OCI-LY3 (cell line): ENCODE measurements around the gene TTC7B.

Source experiments
- H2AFZ ChIP-seq: fragments of 200-600, 300-600 bp; shearing (Covaris generic); 2 replicates; pipeline ENCODE4 v1.6.0; 2014; ENCODE audit warnings: antibody characterized with exemption, low read depth, low read length
- H3K27ac ChIP-seq: fragments of 200-600, 300-600 bp; sonication (generic); 2 replicates; pipeline ENCODE4 v1.5.1; 2014; ENCODE audit warnings: mild to moderate bottlenecking, low read length, moderate library complexity, mixed read lengths
- H3K27me3 ChIP-seq: fragments of 200-600, 300-600 bp; sonication (generic); 2 replicates; pipeline ENCODE4 v1.6.1; 2014; ENCODE audit warnings: low read depth, low read length, mixed read lengths
- H3K36me3 ChIP-seq: fragments of 200-600, 300-600 bp; sonication (generic); replicated peaks from 2 replicates; pipeline ENCODE3; 2014; ENCODE audit warnings: low read depth, low read length, mixed read lengths
- H3K4me1 ChIP-seq: fragments of 300-600, 200-600 bp; sonication (generic); 2 replicates; pipeline ENCODE4 v1.6.1; 2014; ENCODE audit warnings: low read length, mixed read lengths
- H3K4me2 ChIP-seq: fragments of 200-600, 300-600 bp; sonication (generic); 2 replicates; pipeline ENCODE4 v1.6.1; 2014; ENCODE audit warnings: low read length, mixed read lengths
- H3K4me3 ChIP-seq: fragments of 300-600, 200-600 bp; sonication (generic); 2 replicates; pipeline ENCODE4 v1.5.1; 2014; ENCODE audit warnings: antibody characterized with exemption, mild to moderate bottlenecking, low read length, moderate library complexity
- H3K79me2 ChIP-seq: fragments of 300-600, 200-600 bp; shearing (Covaris generic); 2 replicates; pipeline ENCODE4 v1.6.1; 2014; ENCODE audit warnings: mild to moderate bottlenecking, low read length, mixed read lengths
- H3K9ac ChIP-seq: fragments of 300-600, 200-600 bp; shearing (Covaris generic); 2 replicates; pipeline ENCODE4 v1.6.0; 2014; ENCODE audit warnings: mild to moderate bottlenecking, low read length, moderate library complexity
- H3K9me3 ChIP-seq: fragments of 200-600, 300-600 bp; shearing (Covaris generic); 2 replicates; pipeline ENCODE4 v1.6.1; 2014; ENCODE audit warnings: low read length, mixed read lengths; ENCODE audit not compliant: insufficient read depth
- H4K20me1 ChIP-seq: fragments of 200-600, 300-600 bp; sonication (generic); 2 replicates; pipeline ENCODE4 v1.6.1; 2016; ENCODE audit warnings: low read length, mixed read lengths; ENCODE audit not compliant: insufficient read depth
- CTCF ChIP-seq: fragments of 200-600, 300-600 bp; sonication (generic); IDR thresholded peaks from 2 replicates; pipeline ENCODE4 v1.5.1; 2014; ENCODE audit warnings: antibody characterized with exemption, low read length, low read depth
- EZH2phosphoT487 ChIP-seq: fragments of 200-600 bp; shearing (Covaris generic); IDR thresholded peaks from 2 replicates; pipeline ENCODE4 v1.6.1; 2018; ENCODE audit warnings: antibody characterized with exemption, mixed run types, low read depth

Gene TTC7B

GRCh38 chr14:90732718-90733117 lies 83.5 kb downstream of the TTC7B start:
- Histone ChIP-seq H3K36me3 (no peaks in the 10 kb centered on the region), H2AFZ (no peak overlapping the region), H3K79me2 (no peaks in the 10 kb centered on the region), H3K9ac (no peak overlapping the region), H3K27me3 (no peaks in the 10 kb centered on the region), H4K20me1 (no peaks in the 10 kb centered on the region), H3K9me3 (no peaks in the 10 kb centered on the region), H3K4me3 (no peak overlapping the region), H3K27ac (no peak overlapping the region), H3K4me1 (no peaks in the 10 kb centered on the region), H3K4me2 (no peak overlapping the region)
- TF ChIP-seq EZH2phosphoT487 (no peak), CTCF (no peak)

DNA sequence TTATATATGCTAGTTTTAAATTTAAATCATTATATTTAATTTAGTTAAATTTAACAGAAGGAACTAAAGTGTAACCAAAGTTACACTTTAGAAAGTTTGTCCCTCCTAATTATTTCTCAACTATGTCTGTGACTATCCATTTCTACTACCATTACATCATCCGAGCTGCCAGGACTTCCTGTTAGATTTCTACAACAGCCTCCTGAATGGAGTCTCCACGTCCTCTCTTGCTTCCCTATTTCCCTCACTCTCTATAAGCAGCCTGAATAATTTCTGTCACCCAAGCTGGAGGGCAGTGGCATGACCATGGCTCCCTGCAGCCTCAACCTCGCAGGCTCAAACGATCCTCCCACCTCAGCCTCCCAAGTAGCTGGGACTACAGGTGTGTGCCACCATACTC lies 84.1 kb downstream of the TTC7B start:
- Histone ChIP-seq H3K27ac (no peak overlapping the region), H3K79me2 (no peaks in the 10 kb centered on the region), H3K36me3 (no peaks in the 10 kb centered on the region), H2AFZ (no peak overlapping the region), H3K4me2 (no peak overlapping the region), H3K9ac (no peak overlapping the region), H3K4me3 (no peak overlapping the region), H4K20me1 (no peaks in the 10 kb centered on the region), H3K27me3 (no peaks in the 10 kb centered on the region), H3K4me1 (no peaks in the 10 kb centered on the region), H3K9me3 (no peaks in the 10 kb centered on the region)
- TF ChIP-seq EZH2phosphoT487: no peak
- no peak for TF ChIP-seq CTCF

DNA sequence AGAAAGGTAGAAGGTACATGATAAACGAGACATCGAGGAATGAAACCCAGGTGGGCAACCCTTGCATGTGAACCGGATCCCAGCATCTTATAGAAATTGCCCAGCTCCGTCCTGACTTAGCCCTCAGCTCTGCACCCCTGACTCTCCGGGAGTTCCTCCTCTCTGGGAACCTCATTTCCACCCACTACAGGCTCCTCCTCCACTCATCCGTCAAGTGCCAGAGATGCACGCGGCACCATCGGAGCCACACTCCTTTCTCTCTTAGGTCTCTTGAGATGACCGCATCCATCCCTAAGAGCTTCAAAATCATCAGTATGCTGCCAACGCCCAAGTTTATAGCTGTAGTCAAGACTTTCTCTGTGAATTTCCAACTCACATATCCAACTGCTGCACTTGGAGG lies 84.7 kb downstream of the TTC7B start:
- Histone ChIP-seq H4K20me1 (no peaks in the 10 kb centered on the region), H3K4me1 (no peaks in the 10 kb centered on the region), H3K9me3 (no peaks in the 10 kb centered on the region), H3K27me3 (no peaks in the 10 kb centered on the region), H3K79me2 (no peaks in the 10 kb centered on the region), H2AFZ (no peak overlapping the region), H3K4me3 (no peak overlapping the region), H3K4me2 (no peak overlapping the region), H3K36me3 (no peaks in the 10 kb centered on the region), H3K27ac (no peak overlapping the region), H3K9ac (no peak overlapping the region)
- no peak for TF ChIP-seq EZH2phosphoT487
- no peak for TF ChIP-seq CTCF

DNA sequence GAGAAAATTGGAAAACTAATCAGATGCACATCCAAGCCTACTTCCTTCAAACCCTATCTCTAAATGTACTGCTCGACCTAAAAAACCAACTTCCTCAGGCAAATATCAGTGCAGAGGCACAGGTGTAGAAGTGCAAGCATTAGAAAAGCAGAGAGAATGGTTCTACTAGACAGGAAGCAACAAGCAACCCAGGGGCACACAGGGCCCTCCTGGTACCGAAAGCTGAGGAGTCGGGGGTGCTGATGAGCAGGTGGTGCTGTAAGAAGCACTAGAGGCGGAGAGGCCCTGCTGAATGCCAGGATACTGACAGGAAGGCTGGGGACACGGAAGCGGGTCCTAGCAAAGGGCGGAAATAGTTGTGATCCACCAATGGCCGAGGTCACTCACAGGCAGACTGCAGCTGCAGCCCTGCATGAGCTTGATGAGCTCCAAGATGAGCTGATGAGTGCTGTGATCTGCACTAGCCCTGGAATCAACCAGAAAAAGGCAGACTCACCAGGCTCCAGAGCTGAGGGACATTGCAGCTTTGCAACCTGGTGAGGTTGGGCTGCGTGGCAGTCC lies 85.9 kb downstream of the TTC7B start:
- no peak for TF ChIP-seq EZH2phosphoT487
- TF ChIP-seq CTCF: no peak

More for the DNA sequence above, 85.9 kb downstream of the TTC7B start:
- H4K20me1 ChIP-seq: no peaks in the 10 kb centered on the region
- no peaks in the 10 kb centered on the region for H3K9me3 ChIP-seq
- no peak overlapping the region for H2AFZ ChIP-seq
- H3K27me3 ChIP-seq: no peaks in the 10 kb centered on the region
- H3K4me3 ChIP-seq: no peak overlapping the region
- no peaks in the 10 kb centered on the region for H3K4me1 ChIP-seq
- no peaks in the 10 kb centered on the region for H3K79me2 ChIP-seq
- no peak overlapping the region for H3K4me2 ChIP-seq
- H3K27ac ChIP-seq: no peak overlapping the region
- no peak overlapping the region for H3K9ac ChIP-seq
- H3K36me3 ChIP-seq: no peaks in the 10 kb centered on the region
